Neutrophil (primary cell): ENCODE measurements around the gene NR2F1-AS1.
"Not testable (repeated sequence)": the region's sequence is repeated elsewhere in the genome, so short reads cannot be mapped to it uniquely, and the experiment has no call there.

Experiments
- H3K27ac ChIP-seq: fragments of 200-600 bp; sonication (generic); 2 replicates; pipeline ENCODE4 v1.5.1; 2016; ENCODE audit warnings: mild to moderate bottlenecking, moderate library complexity
- H3K27me3 ChIP-seq: fragments of 200-600 bp; sonication (generic); 2 replicates; pipeline ENCODE4 v1.6.0; 2016; ENCODE audit warnings: mild to moderate bottlenecking
- H3K36me3 ChIP-seq: fragments of 200-600 bp; sonication (generic); 2 replicates; pipeline ENCODE4 v1.5.1; 2017
- H3K4me1 ChIP-seq, 2 experiments: fragments of 200-600 bp in 1 of 2; sonication (generic) in 1 of 2; 1 replicate in 1 of 2; 2 replicates in 1 of 2; pipeline versions ENCODE4 v1.5.1 to v1.6.1; 2013 to 2016; ENCODE audit warnings: low read depth in 1 of 2, low read length in 1 of 2, mild to moderate bottlenecking in 1 of 2, moderate library complexity in 1 of 2; ENCODE audit not compliant: control insufficient read depth in 1 of 2, insufficient read depth in 1 of 2
- H3K4me3 ChIP-seq, 2 experiments: fragments of 200-600 bp in 1 of 2; sonication (generic) in 1 of 2; 1 replicate in 1 of 2; 2 replicates in 1 of 2; pipeline ENCODE4 v1.5.1; 2013 to 2016; ENCODE audit warnings: low read depth in 1 of 2, low read length in 1 of 2, mild to moderate bottlenecking in 1 of 2, moderate library complexity in 1 of 2
- H3K9me3 ChIP-seq: fragments of 200-600 bp; sonication (generic); 2 replicates; pipeline ENCODE4 v1.5.1; 2016
- CTCF ChIP-seq: fragments of 200-600 bp; sonication (generic); IDR thresholded peaks from 2 replicates; pipeline ENCODE4 v1.5.1; 2016; ENCODE audit warnings: antibody characterized with exemption

Gene NR2F1-AS1

GRCh38 chr5:93460286-93460685, 120.7 kb downstream of the NR2F1-AS1 start:
- Histone ChIP-seq H3K27me3 (no peaks in the 10 kb centered on the region), H3K9me3 (no peaks in the 10 kb centered on the region), H3K4me1 (no peaks in the 10 kb centered on the region), H3K36me3 (no peaks in the 10 kb centered on the region), H3K27ac (no peak overlapping the region), H3K4me3 (no peak overlapping the region)
- TF ChIP-seq CTCF, result no peak

GRCh38 chr5:93456796-93457195, 124.2 kb downstream of the NR2F1-AS1 start:
- not testable (repeated sequence) for H3K9me3 ChIP-seq, H3K4me3 ChIP-seq, H3K27me3 ChIP-seq, H3K36me3 ChIP-seq, H3K4me1 ChIP-seq, H3K27ac ChIP-seq

GRCh38 chr5:93454896-93455295, 126.1 kb downstream of the NR2F1-AS1 start:
- no peaks in the 10 kb centered on the region for H3K9me3 ChIP-seq
- no peak overlapping the region for H3K27ac ChIP-seq
- H3K36me3 ChIP-seq, result no peaks in the 10 kb centered on the region
- H3K4me3 ChIP-seq, result no peak overlapping the region
- TF ChIP-seq CTCF, result no peak
- no peaks in the 10 kb centered on the region for H3K4me1 ChIP-seq
- H3K27me3 ChIP-seq, result no peaks in the 10 kb centered on the region

- Histone ChIP-seq H3K27ac (no peak overlapping the region), H3K4me3 (no peak overlapping the region), H3K4me1 (no peaks in the 10 kb centered on the region), H3K27me3 (no peaks in the 10 kb centered on the region), H3K36me3 (no peaks in the 10 kb centered on the region), H3K9me3 (no peaks in the 10 kb centered on the region)
- TF ChIP-seq CTCF, result no peak
Observed at GRCh38 chr5:93452255-93452654, 128.8 kb downstream of the NR2F1-AS1 start.

- TF ChIP-seq CTCF, result no peak
- no peaks in the 10 kb centered on the region for H3K9me3 ChIP-seq
- H3K27ac ChIP-seq, result no peak overlapping the region
- H3K4me1 ChIP-seq, result no peaks in the 10 kb centered on the region
- H3K36me3 ChIP-seq, result no peaks in the 10 kb centered on the region
- no peak overlapping the region for H3K4me3 ChIP-seq
- no peaks in the 10 kb centered on the region for H3K27me3 ChIP-seq
Observed at GRCh38 chr5:93438124-93438523, 142.9 kb downstream of the NR2F1-AS1 start.

GRCh38 chr5:93436083-93436482, 144.9 kb downstream of the NR2F1-AS1 start:
- no peaks in the 10 kb centered on the region for H3K27me3 ChIP-seq
- H3K27ac ChIP-seq, result no peak overlapping the region
- no peaks in the 10 kb centered on the region for H3K4me1 ChIP-seq
- TF ChIP-seq CTCF, result no peak
- no peaks in the 10 kb centered on the region for H3K36me3 ChIP-seq
- H3K4me3 ChIP-seq, result no peak overlapping the region
- H3K9me3 ChIP-seq, result no peaks in the 10 kb centered on the region
